GM19324 (cell line): ENCODE data around the gene TTF2.

Experiments
- ATAC-seq: cut with Tn5 transposase; IDR thresholded peaks from one replicate; pipeline ENCODE4 v1.9.1; 2021; ENCODE audit warnings: mild to moderate bottlenecking, moderate library complexity; ENCODE audit not compliant: unreplicated experiment, low FRiP score

TTF2 gene

GRCh38 chr1:117045644-117046043 is 14.5 kb upstream of the TTF2 start:
- ATAC-seq = no peak

- ATAC-seq = no peak
Observed at GRCh38 chr1:117046781-117047180, 13.3 kb upstream of the TTF2 start.

- ATAC-seq = no peak
Observed at GRCh38 chr1:117047271-117047670, 12.9 kb upstream of the TTF2 start.

GRCh38 chr1:117049857-117050256 is 10.3 kb upstream of the TTF2 start:
- no peak for ATAC-seq

GRCh38 chr1:117051224-117052064 is 8.7 kb upstream of the TTF2 start:
- ATAC-seq = peak; percentile 75

GRCh38 chr1:117054068-117054467 is 6.1 kb upstream of the TTF2 start:
- no peak for ATAC-seq

- ATAC-seq = no peak
Observed at GRCh38 chr1:117058810-117059209, 1.3 kb upstream of the TTF2 start.

GRCh38 chr1:117059334-117059677 is 820 bp upstream of the TTF2 start:
- ATAC-seq = peak; percentile 40

- peak; percentile 16 for ATAC-seq
Observed at GRCh38 chr1:117060441-117061317, 553 bp downstream of the TTF2 start.

- ATAC-seq = no peak
Observed at GRCh38 chr1:117061986-117062415, 1.9 kb downstream of the TTF2 start.

- ATAC-seq = no peak
Observed at GRCh38 chr1:117066367-117066766, 6.2 kb downstream of the TTF2 start.

- peak; percentile 62 for ATAC-seq
Observed at GRCh38 chr1:117067533-117068370, 7.6 kb downstream of the TTF2 start.

- ATAC-seq = no peak
Observed at GRCh38 chr1:117068580-117068979, 8.5 kb downstream of the TTF2 start.

GRCh38 chr1:117069220-117069844 is 9.2 kb downstream of the TTF2 start:
- ATAC-seq = no peak

- ATAC-seq = no peak
Observed at GRCh38 chr1:117070124-117070523, 10.0 kb downstream of the TTF2 start.

GRCh38 chr1:117076648-117077047 is 16.5 kb downstream of the TTF2 start:
- no peak for ATAC-seq

- ATAC-seq = no peak
Observed at GRCh38 chr1:117077267-117077666, 17.1 kb downstream of the TTF2 start.

GRCh38 chr1:117079737-117080136 is 19.6 kb downstream of the TTF2 start:
- no peak for ATAC-seq

- no peak for ATAC-seq
Observed at GRCh38 chr1:117084231-117084630, 24.1 kb downstream of the TTF2 start.

- ATAC-seq = no peak
Observed at GRCh38 chr1:117087686-117088085, 27.6 kb downstream of the TTF2 start.
